Activated CD4-positive, CD25-positive, alpha-beta regulatory T cell treated with anti-CD3 and anti-CD28 coated beads, Interleukin-2, amount 50 U/mL, for 72 hours (primary cell): ENCODE results near the gene OBSCN.
"Not testable (repeated sequence)": the region's sequence is repeated elsewhere in the genome, so short reads cannot be mapped to it uniquely, and the experiment has no call there.

Experiments used
- DNase-seq: peaks from one replicate; pipeline ENCODE4 v3.0.0; 2021

The OBSCN gene

GRCh38 chr1:228172591-228173527 lies 35.0 kb upstream of the OBSCN start:
- DNase-seq: no peak

- not testable (repeated sequence) for DNase-seq
Observed at GRCh38 chr1:228173528-228174481, 34.0 kb upstream of the OBSCN start.

GRCh38 chr1:228174482-228175315 lies 33.1 kb upstream of the OBSCN start:
- DNase-seq: peak; percentile 15

GRCh38 chr1:228175316-228176023 lies 32.4 kb upstream of the OBSCN start:
- no peak for DNase-seq

- DNase-seq: no peak
Observed at GRCh38 chr1:228176024-228176395, 31.8 kb upstream of the OBSCN start.

GRCh38 chr1:228176461-228177182 lies 31.2 kb upstream of the OBSCN start:
- no peak for DNase-seq

GRCh38 chr1:228177183-228177475 lies 30.7 kb upstream of the OBSCN start:
- no peak for DNase-seq

- DNase-seq: peak; percentile 2
Observed at GRCh38 chr1:228177721-228178710, 29.8 kb upstream of the OBSCN start.

GRCh38 chr1:228178737-228179684 lies 28.8 kb upstream of the OBSCN start:
- DNase-seq: peak; percentile 13

- peak; percentile 0 for DNase-seq
Observed at GRCh38 chr1:228180271-228180958, 27.4 kb upstream of the OBSCN start.

- peak; percentile 14 for DNase-seq
Observed at GRCh38 chr1:228180959-228181644, 26.7 kb upstream of the OBSCN start.

GRCh38 chr1:228181645-228182034 lies 26.2 kb upstream of the OBSCN start:
- no peak for DNase-seq

GRCh38 chr1:228182296-228183030 lies 25.4 kb upstream of the OBSCN start:
- DNase-seq: peak; percentile 13

- peak; percentile 13 for DNase-seq
Observed at GRCh38 chr1:228184152-228184551, 23.7 kb upstream of the OBSCN start.

GRCh38 chr1:228185641-228185965 lies 22.2 kb upstream of the OBSCN start:
- peak; percentile 30 for DNase-seq

- DNase-seq: not testable (repeated sequence)
Observed at GRCh38 chr1:228188249-228188648, 19.6 kb upstream of the OBSCN start.

- DNase-seq: peak; percentile 15
Observed at GRCh38 chr1:228190182-228190581, 17.7 kb upstream of the OBSCN start.
